GM18499 (cell line): Measurements from ENCODE around the gene CCDC92.

Source experiments
- ATAC-seq: cut with Tn5 transposase; IDR thresholded peaks from one replicate; pipeline ENCODE4 v1.9.1; 2021; ENCODE audit warnings: moderate number of reproducible peaks; ENCODE audit not compliant: insufficient read depth, unreplicated experiment

The CCDC92 gene

GRCh38 chr12:123895451-123895850 lies 77.2 kb downstream of the CCDC92 start:
- no peak for ATAC-seq

DNA sequence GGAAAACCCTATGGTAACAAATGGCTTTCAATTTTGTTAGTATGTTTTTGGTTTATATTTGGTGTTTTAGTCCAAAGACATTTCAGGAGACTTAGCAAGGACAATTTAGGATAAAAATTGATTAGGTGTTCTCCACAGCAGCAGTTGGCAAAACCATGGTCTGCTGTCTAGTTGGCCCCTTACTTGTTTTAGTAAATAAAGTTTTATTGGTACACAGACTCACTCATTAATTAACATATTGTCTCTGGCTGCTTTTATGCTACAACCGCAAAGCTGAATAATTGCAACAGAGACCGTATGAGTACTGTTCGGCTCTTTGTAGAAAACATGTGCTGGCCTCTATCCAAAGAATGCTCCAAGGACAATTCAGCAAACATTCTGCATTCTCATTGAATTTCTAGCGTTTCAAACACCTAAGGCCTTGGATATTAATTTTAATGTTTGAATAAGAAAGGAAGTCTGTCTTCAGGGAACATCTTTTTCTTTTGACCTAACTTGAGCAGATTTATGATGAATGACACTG lies 77.7 kb downstream of the CCDC92 start:
- ATAC-seq, result no peak

- no peak for ATAC-seq
Measured at GRCh38 chr12:123893276-123893675, 79.4 kb downstream of the CCDC92 start.

DNA sequence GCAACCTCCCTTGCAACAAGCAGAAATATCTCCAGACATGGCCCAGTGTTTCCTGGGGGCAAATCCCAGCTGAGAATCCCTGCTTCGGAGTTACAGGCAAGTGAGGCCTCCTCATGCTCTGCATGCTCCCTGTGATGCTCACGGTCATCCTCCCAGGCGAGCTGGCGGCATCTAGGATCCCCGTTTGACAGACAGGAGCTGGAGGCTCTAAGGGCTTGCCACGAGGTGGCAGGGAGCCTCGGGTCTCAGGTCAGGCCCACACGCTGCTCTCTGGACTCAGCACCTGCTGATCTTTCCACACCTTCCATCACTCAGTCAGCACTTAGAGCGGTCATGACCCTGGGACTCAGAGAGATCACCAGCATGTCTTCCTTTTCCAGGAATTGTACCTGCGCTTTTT lies 79.8 kb downstream of the CCDC92 start:
- no peak for ATAC-seq

DNA sequence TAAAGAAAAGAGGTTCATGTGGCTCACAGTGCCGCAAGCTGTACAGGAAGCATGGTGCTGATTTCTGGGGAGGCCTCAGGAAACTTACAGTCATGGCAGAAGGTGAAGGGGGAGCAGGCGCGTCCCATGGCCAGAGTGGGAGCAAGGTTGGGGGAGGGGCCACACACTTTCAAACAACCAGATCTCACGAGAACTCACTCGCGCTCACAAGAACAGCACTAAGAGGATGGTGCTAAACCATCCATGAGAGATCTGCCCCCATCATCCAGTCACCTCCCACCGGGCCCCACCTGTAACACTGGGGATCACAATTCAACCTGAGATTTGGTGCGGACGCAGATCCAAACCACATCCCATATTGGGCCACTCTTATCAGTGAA lies 80.5 kb downstream of the CCDC92 start:
- ATAC-seq, result no peak

DNA sequence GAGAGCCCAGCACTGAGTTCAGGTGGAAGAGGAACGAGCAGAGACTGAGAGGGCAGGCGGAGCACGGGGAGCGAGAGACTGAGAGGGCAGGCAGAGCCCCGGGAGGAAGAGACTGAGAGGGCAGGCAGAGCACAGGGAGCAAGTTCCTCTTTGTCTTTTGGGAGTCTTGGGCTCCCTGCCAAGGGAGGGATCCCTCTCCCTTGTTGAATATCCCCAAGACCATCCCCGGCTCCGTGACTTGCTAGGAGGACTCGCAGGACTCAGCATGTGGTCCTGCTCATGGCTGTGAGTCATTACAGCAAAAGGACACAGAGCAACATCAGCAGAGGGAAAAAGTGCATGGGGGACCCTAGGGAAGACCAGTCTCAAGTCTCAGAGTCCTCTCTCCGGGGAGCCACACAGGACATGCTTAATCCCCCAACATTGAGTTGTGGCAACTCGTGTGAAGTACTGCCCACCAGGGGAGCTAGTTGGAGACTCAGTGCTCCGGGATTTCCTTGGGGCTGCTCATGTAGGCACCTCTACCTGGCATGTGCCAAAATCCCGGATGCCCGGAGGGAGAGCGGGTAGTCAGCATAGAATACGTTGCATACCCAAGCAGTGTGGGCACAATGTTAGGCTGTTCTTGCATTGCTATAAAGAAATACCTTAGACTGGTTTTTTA lies 81.0 kb downstream of the CCDC92 start:
- ATAC-seq, result no peak

GRCh38 chr12:123891011-123891410 lies 81.6 kb downstream of the CCDC92 start:
- no peak for ATAC-seq

DNA sequence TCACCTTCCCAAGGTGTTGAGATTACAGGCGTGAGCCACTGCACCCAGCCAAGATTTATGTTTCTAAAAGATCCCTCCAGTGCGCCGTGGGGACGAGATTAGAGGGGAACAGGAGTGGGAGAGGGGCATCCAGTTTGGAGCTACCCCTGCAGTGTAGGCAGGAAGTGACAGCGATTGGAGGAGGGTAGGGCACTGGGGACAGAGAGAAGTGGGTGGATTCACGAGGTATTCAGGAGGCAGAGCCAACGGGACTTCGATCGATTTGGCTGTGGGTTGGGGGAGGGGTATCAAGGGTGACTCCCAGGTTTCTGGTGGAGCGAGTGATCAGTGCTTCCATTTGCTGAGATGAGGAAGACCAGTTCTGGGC lies 82.1 kb downstream of the CCDC92 start:
- no peak for ATAC-seq

- ATAC-seq, result no peak
Measured at GRCh38 chr12:123889848-123890535, 82.6 kb downstream of the CCDC92 start.

- no peak for ATAC-seq
Measured at GRCh38 chr12:123888989-123889388, 83.6 kb downstream of the CCDC92 start.

- no peak for ATAC-seq
Measured at GRCh38 chr12:123886931-123887582, 85.6 kb downstream of the CCDC92 start.

DNA sequence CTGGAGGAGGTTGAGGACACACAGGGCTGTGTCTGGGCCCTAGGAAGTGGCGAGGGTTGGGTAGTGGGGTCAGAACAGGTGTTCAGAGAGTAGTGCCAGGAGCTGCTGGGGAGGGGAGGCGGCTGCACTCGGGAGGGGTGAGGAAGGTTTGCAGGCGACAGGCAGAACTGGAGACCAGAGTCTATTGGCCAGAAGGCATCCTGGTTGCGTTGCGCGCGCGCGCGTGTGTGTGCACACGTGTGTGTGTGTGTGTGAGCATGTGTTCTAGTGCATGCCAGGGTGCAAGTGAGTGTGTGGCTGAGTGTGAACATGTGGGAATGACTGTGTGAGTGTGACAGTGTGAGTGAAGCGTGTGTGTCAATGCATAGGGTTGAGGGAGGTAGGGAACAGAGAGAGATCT lies 86.4 kb downstream of the CCDC92 start:
- ATAC-seq, result no peak
